Caco-2 (cell line): ENCODE measurements around the gene SHMT1. TPM values are rescaled to one million over a fixed set of nuclear protein-coding genes. Genes with fewer than 3 reads are reported as not detected.

Experiments used
- BruUV-seq: library from RNA; stranded (reverse); fragments of 400-500 nt; replicated peaks from 2 replicates; lab custom pipeline; 2021; lab: Mats Ljungman, UMichigan
- CTCF ChIA-PET: fragments of 300-600 bp; sonication (Branson Sonifier 250); formaldehyde crosslinking; loops from one replicate; lab custom pipeline; 2022; ENCODE audit warnings: antibody characterized with exemption; lab: Charles Lee
- POLR2A ChIA-PET: fragments of 300-600 bp; sonication (Branson Sonifier 250); formaldehyde crosslinking; loops from one replicate; lab custom pipeline; 2022; ENCODE audit warnings: antibody characterized with exemption; lab: Charles Lee
- DNase-seq, 2 experiments: peaks; one replicate each; pipeline versions ENCODE4 v3.0.0 to v3.0.0-alpha.2; 2020 to 2022
- H3K27me3 ChIP-seq: replicated peaks from 2 replicates; pipeline ENCODE4 v1.6.0; 2011; ENCODE audit warnings: low read length; ENCODE audit not compliant: control insufficient read depth, insufficient read depth
- H3K36me3 ChIP-seq: 2 replicates; pipeline ENCODE4 v1.5.1; 2011; ENCODE audit warnings: low read length; ENCODE audit not compliant: control insufficient read depth, insufficient read depth
- H3K4me1 ChIP-seq: fragments of 250-450 bp; sonication (Bioruptor Pico); 2 replicates; pipeline ENCODE4 v1.5.1; 2020; ENCODE audit warnings: mild to moderate bottlenecking
- H3K4me3 ChIP-seq: 2 replicates; pipeline ENCODE4 v1.5.1; 2011; ENCODE audit warnings: low read depth, mild to moderate bottlenecking, control low read depth, low read length
- H3K9me3 ChIP-seq: fragments of 250-450 bp; sonication (Bioruptor Pico); 2 replicates; pipeline ENCODE4 v1.5.1; 2020; ENCODE audit warnings: mild to moderate bottlenecking, moderate library complexity
- H3K27ac Mint-ChIP-seq: one replicate; pipeline ENCODE4 v1.8.0; 2022; ENCODE audit warnings: mixed read lengths; ENCODE audit not compliant: unreplicated experiment
- H3K27me3 Mint-ChIP-seq: one replicate; pipeline ENCODE4 v1.8.0; 2022; ENCODE audit warnings: mixed read lengths; ENCODE audit not compliant: insufficient read depth, unreplicated experiment
- H3K36me3 Mint-ChIP-seq: one replicate; pipeline ENCODE4 v1.8.0; 2022; ENCODE audit warnings: mild to moderate bottlenecking, mixed read lengths; ENCODE audit not compliant: insufficient read depth, unreplicated experiment
- H3K4me1 Mint-ChIP-seq: one replicate; pipeline ENCODE4 v1.8.0; 2022; ENCODE audit warnings: low read depth, mixed read lengths; ENCODE audit not compliant: unreplicated experiment
- H3K4me3 Mint-ChIP-seq: one replicate; pipeline ENCODE4 v1.8.0; 2022; ENCODE audit warnings: mild to moderate bottlenecking, moderate library complexity, mixed read lengths; ENCODE audit not compliant: unreplicated experiment
- H3K9me3 Mint-ChIP-seq: one replicate; pipeline ENCODE4 v1.8.0; 2022; ENCODE audit warnings: mixed read lengths; ENCODE audit not compliant: unreplicated experiment
- CTCF ChIP-seq, 2 experiments: fragments of 200-600 bp in 1 of 2; IDR thresholded peaks; 1 replicate in 1 of 2; 2 replicates in 1 of 2; pipeline versions ENCODE4 v1.5.1 to v1.8.0; 2011 to 2022; ENCODE audit warnings: antibody characterized with exemption in 1 of 2, control low read depth in 1 of 2, inconsistent platforms in 1 of 2, low read depth in 1 of 2, low read length in 1 of 2, mild to moderate bottlenecking in 1 of 2, moderate library complexity in 1 of 2; ENCODE audit not compliant: insufficient read depth in 1 of 2, severe bottlenecking in 1 of 2, unreplicated experiment in 1 of 2
- intact Hi-C: fragments of 100-400 bp; cut with micrococcal nuclease; formaldehyde crosslinking; loops from one replicate; pipeline ENCODE4 v1.10.0; 2022; ENCODE audit not compliant: unreplicated experiment
- total RNA-seq: library from RNA; stranded (reverse); gene quantifications from 2 replicates; pipeline ENCODE4 v1.2.3, GENCODE V29; 2022

The SHMT1 gene
- total RNA-seq, 1 experiment from 2014 or later = 72.4 TPM

- POLR2A ChIA-PET = interaction anchor here (0.5 kb wide), 1 partner anchor 951 kb away, joined by 6 read pairs; no protein-coding TSS in a partner anchor
- BruUV-seq = no TSS peak
Observed at GRCh38 chr17:18320301-18320700, 43.0 kb downstream of the SHMT1 start.

DNA sequence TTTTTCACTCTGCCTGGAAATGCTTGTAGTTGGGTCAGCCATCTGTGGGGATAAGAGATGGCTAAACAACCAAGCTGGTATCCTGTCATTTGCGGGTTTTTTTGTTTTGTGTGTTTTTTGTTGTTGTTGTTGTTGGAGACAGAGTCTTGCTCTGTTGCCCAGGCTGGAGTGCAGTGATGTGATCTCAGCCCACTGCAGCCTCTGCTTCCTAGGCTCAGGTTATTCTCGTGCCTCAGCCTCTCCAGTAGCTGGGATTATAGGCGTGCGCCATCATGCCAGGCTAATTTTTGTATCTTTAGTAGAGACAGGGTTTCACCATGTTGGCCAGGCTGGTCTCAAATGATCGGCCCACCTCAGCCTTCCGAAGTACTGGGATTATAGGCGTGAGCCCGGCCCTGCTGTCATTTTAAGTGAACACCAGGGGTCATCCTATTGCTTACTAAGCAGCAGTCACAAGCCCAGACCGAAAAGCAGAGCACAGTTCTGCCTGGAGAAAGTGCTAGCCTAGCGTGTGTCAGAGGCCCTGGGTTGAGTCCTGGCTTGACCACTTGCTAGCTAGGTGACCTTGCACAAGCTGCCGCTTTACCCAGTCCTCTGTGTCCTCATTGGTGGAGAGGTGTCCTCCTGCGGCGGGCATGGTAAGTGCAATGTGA, 43.6 kb downstream of the SHMT1 start:
- ChIA-PET POLR2A (interaction anchor here (0.5 kb wide), 1 partner anchor 950 kb away, joined by 6 read pairs; no protein-coding TSS in a partner anchor), CTCF (no interaction called here)
- peaks cover 7% of the 10 kb centered on the region for H3K4me1 Mint-ChIP-seq
- H3K4me1 ChIP-seq = peaks cover 9% of the 10 kb centered on the region
- no peaks in the 10 kb centered on the region for H3K9me3 ChIP-seq
- H3K27me3 ChIP-seq = no peaks in the 10 kb centered on the region
- H3K36me3 Mint-ChIP-seq = peaks cover 60% of the 10 kb centered on the region
- BruUV-seq = no TSS peak
- H3K4me3 Mint-ChIP-seq = no peak overlapping the region
- H3K27me3 Mint-ChIP-seq = no peaks in the 10 kb centered on the region
- no peak overlapping the region for H3K4me3 ChIP-seq
- intact Hi-C loops = no loop called here
- peak; percentile 43 to 51 for DNase-seq
- H3K9me3 Mint-ChIP-seq = no peaks in the 10 kb centered on the region
- peak; percentile 20 to 52 for TF ChIP-seq CTCF (IDR thresholded peaks at IDR 0.05; ENCODE audit: insufficient read depth in 1 of 2, low read depth in 1 of 2, low read length in 1 of 2, severe bottlenecking in 1 of 2, unreplicated experiment in 1 of 2)
- peaks cover 7% of the 10 kb centered on the region for H3K36me3 ChIP-seq
- H3K27ac Mint-ChIP-seq = no peak overlapping the region

More at GRCh38 chr17:18320301-18320700, 43.0 kb downstream of the SHMT1 start:
- Mint-ChIP-seq H3K4me3 (no peak overlapping the region), H3K36me3 (peaks cover 60% of the 10 kb centered on the region), H3K27ac (no peak overlapping the region), H3K9me3 (no peaks in the 10 kb centered on the region), H3K27me3 (no peaks in the 10 kb centered on the region), H3K4me1 (peaks cover 7% of the 10 kb centered on the region)
- intact Hi-C loops = no loop called here
- DNase-seq = no peak
- Histone ChIP-seq H3K27me3 (no peaks in the 10 kb centered on the region), H3K9me3 (no peaks in the 10 kb centered on the region), H3K4me1 (peaks cover 9% of the 10 kb centered on the region), H3K36me3 (peaks cover 9% of the 10 kb centered on the region), H3K4me3 (no peak overlapping the region)
- no peak for TF ChIP-seq CTCF (IDR thresholded peaks at IDR 0.05; ENCODE audit: insufficient read depth in 1 of 2, low read depth in 1 of 2, low read length in 1 of 2, severe bottlenecking in 1 of 2, unreplicated experiment in 1 of 2)
- CTCF ChIA-PET = no interaction called here

- CTCF ChIA-PET = no interaction called here
- Histone ChIP-seq H3K9me3 (no peaks in the 10 kb centered on the region), H3K4me1 (peaks cover 9% of the 10 kb centered on the region), H3K36me3 (peaks cover 7% of the 10 kb centered on the region), H3K27me3 (no peaks in the 10 kb centered on the region), H3K4me3 (no peak overlapping the region)
- no peak for DNase-seq
- Mint-ChIP-seq H3K36me3 (peaks cover 54% of the 10 kb centered on the region), H3K9me3 (no peaks in the 10 kb centered on the region), H3K4me3 (no peak overlapping the region), H3K27ac (no peak overlapping the region), H3K27me3 (no peaks in the 10 kb centered on the region), H3K4me1 (peaks cover 7% of the 10 kb centered on the region)
- BruUV-seq = no TSS peak
- intact Hi-C loops = no loop called here
- TF ChIP-seq CTCF (IDR thresholded peaks at IDR 0.05; ENCODE audit: insufficient read depth in 1 of 2, low read depth in 1 of 2, low read length in 1 of 2, severe bottlenecking in 1 of 2, unreplicated experiment in 1 of 2) = no peak
- POLR2A ChIA-PET = no interaction called here
Observed at GRCh38 chr17:18318771-18319450, 44.4 kb downstream of the SHMT1 start.
